Karpas-422 (cell line): Measurements from ENCODE around the gene ABCF2. TPM values are rescaled to one million over a fixed set of nuclear protein-coding genes. Genes with fewer than 3 reads are reported as not detected.

Experiments
- DNase-seq: peaks from one replicate; pipeline ENCODE4 v3.0.0-alpha.2; 2015
- H2AFZ ChIP-seq: fragments of 200-600 bp; sonication (generic); 2 replicates; pipeline ENCODE4 v1.6.1; 2014; ENCODE audit warnings: antibody characterized with exemption, low read length, mixed read lengths
- H3K27ac ChIP-seq: fragments of 200-600 bp; sonication (generic); 2 replicates; pipeline ENCODE4 v1.5.1; 2014; ENCODE audit warnings: mild to moderate bottlenecking, low read length, moderate library complexity
- H3K27me3 ChIP-seq: fragments of 200-600 bp; sonication (generic); 2 replicates; pipeline ENCODE4 v1.6.1; 2014; ENCODE audit warnings: low read length, mixed read lengths
- H3K36me3 ChIP-seq: fragments of 200-600 bp; sonication (generic); 2 replicates; pipeline ENCODE4 v1.6.1; 2014; ENCODE audit warnings: low read length, mixed read lengths; ENCODE audit not compliant: insufficient read depth
- H3K4me1 ChIP-seq: fragments of 200-600 bp; sonication (generic); 2 replicates; pipeline ENCODE4 v1.6.1; 2014; ENCODE audit warnings: mild to moderate bottlenecking, low read length, mixed read lengths
- H3K4me2 ChIP-seq: fragments of 200-600 bp; sonication (generic); 2 replicates; pipeline ENCODE4 v1.6.1; 2014; ENCODE audit warnings: low read length, low read depth, mild to moderate bottlenecking; ENCODE audit not compliant: poor library complexity, severe bottlenecking
- H3K4me3 ChIP-seq: fragments of 200-600 bp; sonication (generic); 2 replicates; pipeline ENCODE4 v1.5.1; 2014; ENCODE audit warnings: mild to moderate bottlenecking, antibody characterized with exemption, low read length, mixed read lengths
- H3K79me2 ChIP-seq: fragments of 200-600 bp; sonication (generic); 2 replicates; pipeline ENCODE4 v1.6.1; 2014; ENCODE audit warnings: mild to moderate bottlenecking, low read length, mixed read lengths
- H3K9ac ChIP-seq: fragments of 200-600 bp; sonication (generic); 2 replicates; pipeline ENCODE4 v1.6.0; 2014; ENCODE audit warnings: low read length
- H3K9me2 ChIP-seq: fragments of 200-600 bp; sonication (generic), shearing (Covaris generic); replicated peaks from 2 replicates; pipeline ENCODE4 v1.6.0; 2014; ENCODE audit warnings: mild to moderate bottlenecking, low read length, moderate library complexity; ENCODE audit not compliant: insufficient read depth
- H3K9me3 ChIP-seq: fragments of 300-700, 200-600 bp; sonication (generic); 2 replicates; pipeline ENCODE4 v1.6.1; 2014; ENCODE audit warnings: low read length, mixed read lengths
- H4K20me1 ChIP-seq: fragments of 200-600 bp; sonication (generic); 2 replicates; pipeline ENCODE4 v1.6.1; 2014; ENCODE audit warnings: mild to moderate bottlenecking, antibody characterized with exemption, low read length, low read depth; ENCODE audit not compliant: insufficient read depth
- total RNA-seq: library from RNA; depleted of rRNA; stranded (reverse); fragments of >200 nt; shearing (Covaris generic); gene quantifications from 2 replicates; pipeline ENCODE4 v1.2.3, GENCODE V29; 2014; ENCODE audit warnings: low replicate concordance

The ABCF2 gene
- total RNA-seq, 1 experiment from 2014 or later, result 31.2 TPM

DNA sequence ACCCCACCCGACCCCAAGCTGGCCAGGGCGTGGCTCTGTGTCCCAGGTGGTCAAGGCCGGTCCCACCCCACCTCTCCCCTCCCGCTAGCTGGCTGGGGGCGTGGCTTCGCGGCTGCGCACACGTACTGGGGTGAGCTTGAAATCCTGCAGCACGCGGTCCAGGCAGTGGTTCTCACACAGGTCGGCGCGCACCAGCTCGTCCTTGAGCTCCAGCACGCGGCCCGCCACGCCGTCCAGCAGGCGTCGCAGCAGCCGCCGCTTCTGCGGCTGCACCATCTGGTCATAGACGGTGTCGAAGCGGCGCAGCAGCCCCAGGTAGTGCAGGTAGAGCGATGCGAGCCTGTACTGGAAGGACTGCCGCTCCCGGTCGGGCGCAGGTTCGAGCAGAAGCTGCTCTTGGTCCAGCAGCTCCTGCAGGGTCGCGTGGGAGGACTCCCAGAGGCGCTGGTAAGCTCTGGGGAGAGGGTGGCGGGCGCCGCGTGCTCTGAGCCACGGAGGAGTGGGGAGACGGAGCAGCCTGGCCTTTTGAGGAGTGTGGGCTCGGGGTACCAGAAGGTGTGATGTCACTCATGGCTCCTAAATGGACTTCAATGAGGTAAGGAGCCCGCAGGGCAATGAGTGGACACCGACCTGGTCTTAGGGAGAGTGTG lies 22.5 kb downstream of the ABCF2 start:
- Histone ChIP-seq H3K79me2 (no peaks in the 10 kb centered on the region), H3K9me2 (no peaks in the 10 kb centered on the region), H2AFZ (no peak overlapping the region), H3K36me3 (no peaks in the 10 kb centered on the region), H3K27ac (no peak overlapping the region), H3K4me1 (no peaks in the 10 kb centered on the region), H3K4me2 (no peak overlapping the region), H3K9ac (no peak overlapping the region), H3K4me3 (no peak overlapping the region), H3K9me3 (no peaks in the 10 kb centered on the region), H3K27me3 (no peaks in the 10 kb centered on the region), H4K20me1 (0 out of 2 replicates have a peak, but pooled peaks cover 4% of the 10 kb centered on the region)
- no peak for DNase-seq

DNA sequence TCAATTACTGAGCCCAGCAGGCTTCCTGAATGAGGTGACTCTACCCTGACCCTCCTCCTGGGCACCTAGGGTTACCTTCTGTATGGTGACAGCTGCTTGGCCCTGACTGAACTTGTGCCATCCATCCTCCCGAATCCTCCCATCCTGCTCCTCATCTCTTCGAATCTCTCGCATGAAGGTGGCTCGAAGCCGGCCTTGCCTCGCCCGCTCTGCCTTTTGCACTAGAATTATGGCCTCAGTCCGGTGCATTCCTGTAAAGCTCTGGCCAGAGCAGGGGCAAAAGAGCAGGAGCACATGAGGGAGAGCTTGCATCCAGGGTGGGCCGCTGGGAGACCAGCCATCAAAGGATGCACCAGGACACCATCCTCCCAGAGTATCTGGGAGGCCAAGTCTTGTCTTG lies 24.2 kb downstream of the ABCF2 start:
- H3K4me3 ChIP-seq, result no peak overlapping the region
- H3K9me2 ChIP-seq, result no peaks in the 10 kb centered on the region
- H4K20me1 ChIP-seq, result no peaks in the 10 kb centered on the region
- H3K9me3 ChIP-seq, result no peaks in the 10 kb centered on the region
- H3K27me3 ChIP-seq, result no peaks in the 10 kb centered on the region
- H3K36me3 ChIP-seq, result no peaks in the 10 kb centered on the region
- H3K27ac ChIP-seq, result no peak overlapping the region
- H3K4me1 ChIP-seq, result no peaks in the 10 kb centered on the region
- no peaks in the 10 kb centered on the region for H3K79me2 ChIP-seq
- no peak overlapping the region for H3K9ac ChIP-seq
- no peak for DNase-seq
- H3K4me2 ChIP-seq, result no peak overlapping the region
- H2AFZ ChIP-seq, result no peak overlapping the region

GRCh38 chr7:151201751-151202150 lies 25.3 kb downstream of the ABCF2 start:
- H3K4me3 ChIP-seq, result no peak overlapping the region
- no peak for DNase-seq
- no peaks in the 10 kb centered on the region for H4K20me1 ChIP-seq
- H3K27ac ChIP-seq, result no peak overlapping the region
- no peaks in the 10 kb centered on the region for H3K79me2 ChIP-seq
- no peaks in the 10 kb centered on the region for H3K27me3 ChIP-seq
- no peaks in the 10 kb centered on the region for H3K9me2 ChIP-seq
- H2AFZ ChIP-seq, result no peak overlapping the region
- H3K9me3 ChIP-seq, result no peaks in the 10 kb centered on the region
- H3K4me2 ChIP-seq, result no peak overlapping the region
- no peaks in the 10 kb centered on the region for H3K4me1 ChIP-seq
- H3K9ac ChIP-seq, result no peak overlapping the region
- no peaks in the 10 kb centered on the region for H3K36me3 ChIP-seq

DNA sequence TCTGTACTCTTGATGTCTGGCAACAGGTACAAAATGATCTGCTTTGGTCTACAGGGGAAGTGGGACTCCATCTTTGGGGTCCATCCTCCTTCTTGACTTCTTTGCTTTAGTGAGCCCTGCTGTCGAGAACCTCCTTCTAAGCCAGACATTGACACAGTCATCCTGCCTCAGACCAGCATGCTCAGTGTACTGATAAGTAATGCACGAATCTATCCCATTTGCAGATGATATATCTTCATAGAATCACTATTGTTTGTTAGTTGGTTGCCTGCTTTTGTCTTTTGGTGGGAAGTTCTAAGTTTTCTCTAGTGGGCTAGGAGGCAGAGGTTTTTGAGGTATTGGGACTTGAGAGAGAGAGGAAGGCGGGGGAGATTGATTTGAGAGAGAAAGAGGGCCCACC lies 25.7 kb downstream of the ABCF2 start:
- Histone ChIP-seq H3K27ac (no peak overlapping the region), H3K9me2 (no peaks in the 10 kb centered on the region), H3K9ac (no peak overlapping the region), H3K9me3 (no peaks in the 10 kb centered on the region), H3K79me2 (no peaks in the 10 kb centered on the region), H3K4me2 (no peak overlapping the region), H2AFZ (no peak overlapping the region), H3K4me1 (no peaks in the 10 kb centered on the region), H3K36me3 (no peaks in the 10 kb centered on the region), H3K4me3 (no peak overlapping the region), H3K27me3 (no peaks in the 10 kb centered on the region), H4K20me1 (no peaks in the 10 kb centered on the region)
- DNase-seq, result no peak

DNA sequence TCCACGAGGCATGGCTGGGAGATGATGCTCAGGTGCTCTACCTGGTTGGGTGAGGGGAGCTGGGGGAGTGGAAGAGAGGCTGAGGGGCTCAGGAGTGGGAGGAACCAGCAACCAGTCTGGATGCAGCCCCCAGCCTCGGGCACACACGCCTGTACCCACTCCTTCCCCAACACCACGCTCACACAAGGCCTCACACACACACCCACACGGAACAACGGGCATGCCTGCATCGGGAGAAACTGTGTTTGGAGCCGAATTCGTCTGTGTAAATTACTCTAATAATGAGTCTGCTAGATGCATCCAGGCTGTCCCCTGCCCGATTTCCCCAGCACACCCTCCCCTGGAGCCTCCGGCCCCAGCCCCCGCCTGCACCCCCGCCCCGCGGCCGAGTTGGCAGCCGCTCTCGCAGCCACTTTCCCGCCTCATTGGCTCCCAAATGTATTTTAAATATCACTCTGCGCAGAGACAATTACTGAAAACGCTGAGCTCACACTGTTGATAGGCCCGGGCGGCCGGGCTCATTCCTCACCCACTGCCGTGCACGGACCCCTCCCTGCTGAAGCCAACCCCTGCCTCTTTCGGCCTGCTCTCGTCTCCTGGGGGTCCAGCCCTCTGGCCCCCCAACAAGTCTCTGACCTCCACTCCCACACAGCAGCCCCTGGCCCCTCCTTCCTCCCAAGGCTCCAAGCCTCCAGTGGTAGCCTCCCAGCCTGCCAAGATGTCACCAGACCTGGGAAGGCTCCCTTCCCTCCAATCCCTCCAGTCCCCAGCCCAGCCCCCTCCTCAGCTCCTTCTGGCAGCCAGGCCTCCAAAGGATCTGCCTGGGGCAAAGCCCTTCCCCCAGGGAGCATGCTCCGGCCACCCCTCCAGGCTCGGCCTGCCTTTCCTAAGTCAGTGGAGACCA lies 27.8 kb downstream of the ABCF2 start:
- H3K4me2 ChIP-seq, result no peak overlapping the region
- H3K79me2 ChIP-seq, result no peaks in the 10 kb centered on the region
- H3K4me3 ChIP-seq, result no peak overlapping the region
- no peaks in the 10 kb centered on the region for H3K36me3 ChIP-seq
- no peak overlapping the region for H3K9ac ChIP-seq
- H3K9me2 ChIP-seq, result no peaks in the 10 kb centered on the region
- H4K20me1 ChIP-seq, result no peaks in the 10 kb centered on the region
- H3K4me1 ChIP-seq, result no peaks in the 10 kb centered on the region
- no peaks in the 10 kb centered on the region for H3K27me3 ChIP-seq
- H3K27ac ChIP-seq, result no peak overlapping the region
- H2AFZ ChIP-seq, result no peak overlapping the region
- DNase-seq, result no peak
- H3K9me3 ChIP-seq, result no peaks in the 10 kb centered on the region

GRCh38 chr7:151197932-151198331 lies 29.1 kb downstream of the ABCF2 start:
- Histone ChIP-seq H3K27me3 (no peaks in the 10 kb centered on the region), H3K4me2 (no peak overlapping the region), H3K9me3 (no peaks in the 10 kb centered on the region), H3K27ac (no peak overlapping the region), H3K9me2 (no peaks in the 10 kb centered on the region), H3K4me3 (no peak overlapping the region), H3K36me3 (no peaks in the 10 kb centered on the region), H3K79me2 (no peaks in the 10 kb centered on the region), H3K4me1 (no peaks in the 10 kb centered on the region), H2AFZ (no peak overlapping the region), H4K20me1 (no peaks in the 10 kb centered on the region), H3K9ac (no peak overlapping the region)
- no peak for DNase-seq

- no peak for DNase-seq
- H3K4me3 ChIP-seq, result no peak overlapping the region
- no peak overlapping the region for H3K27ac ChIP-seq
- H3K79me2 ChIP-seq, result no peaks in the 10 kb centered on the region
- H3K4me1 ChIP-seq, result no peaks in the 10 kb centered on the region
- no peak overlapping the region for H3K9ac ChIP-seq
- H3K4me2 ChIP-seq, result no peak overlapping the region
- H3K27me3 ChIP-seq, result no peaks in the 10 kb centered on the region
- no peaks in the 10 kb centered on the region for H3K36me3 ChIP-seq
- H2AFZ ChIP-seq, result no peak overlapping the region
- no peaks in the 10 kb centered on the region for H3K9me3 ChIP-seq
- H4K20me1 ChIP-seq, result no peaks in the 10 kb centered on the region
- no peaks in the 10 kb centered on the region for H3K9me2 ChIP-seq
Observed at GRCh38 chr7:151195616-151196450, 31.2 kb downstream of the ABCF2 start.

DNA sequence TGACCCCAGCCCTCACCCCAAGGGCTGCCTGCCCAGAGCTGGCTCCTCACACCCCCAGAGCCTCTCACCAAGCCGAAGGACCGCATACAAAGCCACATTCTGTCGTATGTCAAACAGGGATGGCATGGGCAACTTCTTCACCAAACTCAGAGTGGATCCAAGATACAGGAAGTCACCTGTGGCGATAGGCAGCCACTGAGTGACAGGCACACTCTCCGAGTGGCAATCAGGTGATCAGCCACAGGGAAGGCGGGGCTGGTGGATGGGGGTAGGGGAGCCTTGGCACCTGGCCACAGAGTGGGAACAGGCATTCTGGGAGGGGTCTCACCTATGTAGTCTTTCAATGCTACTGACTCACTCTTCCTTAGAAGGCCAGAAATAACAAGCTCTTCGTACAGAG lies 32.8 kb downstream of the ABCF2 start:
- Histone ChIP-seq H3K9me3 (no peaks in the 10 kb centered on the region), H3K9ac (no peak overlapping the region), H4K20me1 (no peaks in the 10 kb centered on the region), H3K27me3 (no peaks in the 10 kb centered on the region), H3K4me1 (no peaks in the 10 kb centered on the region), H3K27ac (no peak overlapping the region), H3K79me2 (no peaks in the 10 kb centered on the region), H3K9me2 (no peaks in the 10 kb centered on the region), H3K4me2 (no peak overlapping the region), H2AFZ (no peak overlapping the region), H3K4me3 (no peak overlapping the region), H3K36me3 (no peaks in the 10 kb centered on the region)
- no peak for DNase-seq
